Body of pancreas (tissue), 4 donors: ENCODE data around the gene RAB40C.

ENCODE experiments used
- CTCF ChIP-seq, 7 experiments: fragments of 450-650 bp in 4 of 7; fragments of 200-600 bp in 3 of 7; sonication (generic) in 3 of 7; IDR thresholded peaks; one replicate each; pipeline ENCODE4 v1.5.1; 2016 to 2019; ENCODE audit warnings: antibody characterized with exemption in 7 of 7
- POLR2A ChIP-seq, 3 donors: fragments of 450-650 bp; IDR thresholded peaks; one replicate each; pipeline ENCODE4 v1.6.1; 2016; ENCODE audit warnings: antibody characterized with exemption in 3 of 3, mild to moderate bottlenecking in 2 of 3

DNA sequence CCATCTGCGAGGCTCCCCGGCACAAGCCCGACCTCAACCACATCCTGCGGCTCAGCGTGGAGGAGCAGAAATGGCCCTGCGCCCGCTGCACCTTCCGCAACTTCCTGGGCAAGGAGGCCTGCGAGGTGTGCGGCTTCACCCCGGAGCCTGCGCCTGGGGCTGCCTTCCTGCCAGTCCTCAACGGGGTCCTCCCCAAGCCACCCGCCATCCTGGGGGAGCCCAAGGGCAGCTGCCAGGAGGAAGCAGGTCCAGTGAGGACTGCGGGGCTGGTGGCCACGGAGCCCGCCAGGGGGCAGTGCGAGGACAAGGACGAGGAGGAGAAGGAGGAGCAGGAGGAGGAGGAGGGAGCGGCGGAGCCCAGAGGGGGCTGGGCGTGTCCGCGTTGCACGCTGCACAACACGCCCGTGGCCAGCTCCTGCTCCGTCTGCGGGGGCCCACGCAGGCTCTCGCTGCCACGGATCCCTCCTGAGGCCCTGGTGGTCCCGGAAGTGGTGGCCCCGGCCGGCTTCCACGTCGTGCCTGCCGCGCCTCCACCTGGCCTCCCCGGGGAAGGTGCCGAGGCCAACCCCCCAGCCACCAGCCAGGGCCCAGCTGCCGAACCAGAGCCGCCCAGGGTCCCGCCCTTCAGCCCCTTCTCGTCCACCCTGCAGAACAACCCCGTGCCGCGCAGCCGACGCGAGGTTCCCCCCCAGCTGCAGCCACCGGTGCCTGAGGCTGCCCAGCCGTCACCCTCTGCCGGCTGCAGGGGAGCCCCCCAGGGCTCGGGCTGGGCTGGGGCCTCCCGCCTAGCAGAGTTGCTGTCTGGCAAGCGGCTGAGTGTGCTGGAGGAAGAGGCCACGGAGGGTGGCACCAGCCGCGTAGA lies 42.7 kb upstream of the RAB40C start:
- TF ChIP-seq CTCF (IDR thresholded peaks at IDR 0.05) (peak; percentile 21 to 58 (median 53)), POLR2A (IDR thresholded peaks at IDR 0.05) (no peak)
